Measurements from ENCODE around the gene APLP2.

- TF ChIP-seq, protein P1, sequence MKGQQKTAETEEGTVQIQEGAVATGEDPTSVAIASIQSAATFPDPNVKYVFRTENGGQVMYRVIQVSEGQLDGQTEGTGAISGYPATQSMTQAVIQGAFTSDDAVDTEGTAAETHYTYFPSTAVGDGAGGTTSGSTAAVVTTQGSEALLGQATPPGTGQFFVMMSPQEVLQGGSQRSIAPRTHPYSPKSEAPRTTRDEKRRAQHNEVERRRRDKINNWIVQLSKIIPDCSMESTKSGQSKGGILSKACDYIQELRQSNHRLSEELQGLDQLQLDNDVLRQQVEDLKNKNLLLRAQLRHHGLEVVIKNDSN (IDR thresholded peaks at IDR 0.05) = no peak
- no peak for TF ChIP-seq EP300 (IDR thresholded peaks at IDR 0.05; ENCODE audit: borderline replicate concordance)
- no peak for TF ChIP-seq RAD21 (IDR thresholded peaks at IDR 0.05; ENCODE audit: low read depth)
- no peak for TF ChIP-seq REST (IDR thresholded peaks at IDR 0.05; ENCODE audit: low read depth)
- TF ChIP-seq TAF1 (IDR thresholded peaks at IDR 0.05; ENCODE audit: low read depth) = no peak
- TF ChIP-seq TEAD4 (IDR thresholded peaks at IDR 0.05) = no peak
- no peak for TF ChIP-seq EGR1 (IDR thresholded peaks at IDR 0.05)
- no peak for TF ChIP-seq TCF12 (IDR thresholded peaks at IDR 0.05; ENCODE audit: low read depth)
These were observed 104.9 kb downstream of the APLP2 start for GRCh38 chr11:130174642-130175041.

All from Ishikawa (cell line).